ENCODE measurements around the gene UNC119B.

DNA sequence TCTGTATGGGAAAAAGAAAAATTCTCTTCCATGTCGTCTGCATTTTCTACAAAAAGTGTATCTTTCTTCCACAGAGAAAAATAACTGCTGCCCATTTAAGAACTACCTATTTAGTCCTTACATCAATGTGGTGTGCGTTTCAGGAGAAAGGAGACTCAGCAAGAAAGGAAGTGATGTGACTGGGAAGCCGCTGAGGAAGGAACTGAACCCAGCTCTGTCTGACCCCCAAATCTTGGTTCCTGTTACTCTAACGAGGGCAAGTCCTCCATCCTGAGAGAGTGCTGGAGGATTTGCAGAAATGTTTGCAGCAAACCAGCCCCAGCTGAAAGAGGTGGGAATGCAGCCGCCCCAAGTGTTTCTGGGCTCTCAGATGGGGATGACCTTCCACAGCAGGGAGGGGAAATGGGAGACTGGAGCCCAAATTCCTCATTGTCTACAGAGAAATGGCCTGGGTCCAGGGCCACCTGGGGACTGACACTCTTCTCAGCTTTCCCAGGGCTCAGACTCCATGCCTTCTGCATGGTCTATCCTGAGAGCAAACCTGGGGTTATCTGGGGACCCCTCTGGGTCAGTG, 30.0 kb upstream of the UNC119B start:
- no peak for TF ChIP-seq POLR2A (IDR thresholded peaks at IDR 0.05)
- TF ChIP-seq, protein P1, sequence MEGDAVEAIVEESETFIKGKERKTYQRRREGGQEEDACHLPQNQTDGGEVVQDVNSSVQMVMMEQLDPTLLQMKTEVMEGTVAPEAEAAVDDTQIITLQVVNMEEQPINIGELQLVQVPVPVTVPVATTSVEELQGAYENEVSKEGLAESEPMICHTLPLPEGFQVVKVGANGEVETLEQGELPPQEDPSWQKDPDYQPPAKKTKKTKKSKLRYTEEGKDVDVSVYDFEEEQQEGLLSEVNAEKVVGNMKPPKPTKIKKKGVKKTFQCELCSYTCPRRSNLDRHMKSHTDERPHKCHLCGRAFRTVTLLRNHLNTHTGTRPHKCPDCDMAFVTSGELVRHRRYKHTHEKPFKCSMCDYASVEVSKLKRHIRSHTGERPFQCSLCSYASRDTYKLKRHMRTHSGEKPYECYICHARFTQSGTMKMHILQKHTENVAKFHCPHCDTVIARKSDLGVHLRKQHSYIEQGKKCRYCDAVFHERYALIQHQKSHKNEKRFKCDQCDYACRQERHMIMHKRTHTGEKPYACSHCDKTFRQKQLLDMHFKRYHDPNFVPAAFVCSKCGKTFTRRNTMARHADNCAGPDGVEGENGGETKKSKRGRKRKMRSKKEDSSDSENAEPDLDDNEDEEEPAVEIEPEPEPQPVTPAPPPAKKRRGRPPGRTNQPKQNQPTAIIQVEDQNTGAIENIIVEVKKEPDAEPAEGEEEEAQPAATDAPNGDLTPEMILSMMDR (IDR thresholded peaks at IDR 0.05), result no peak
- TF ChIP-seq POLR2AphosphoS5 (IDR thresholded peaks at IDR 0.05), result no peak
- no peak for TF ChIP-seq EP300 (IDR thresholded peaks at IDR 0.05)

Measured in upper lobe of left lung (tissue), 4 donors.